MM.1S (cell line): ENCODE measurements around the gene KDM2A.

Source experiments
- EZH2 ChIP-seq: fragments of 300-600 bp; sonication (generic); optimal IDR thresholded peaks from 2 replicates; pipeline ENCODE3; 2017; ENCODE audit warnings: low read depth, mild to moderate bottlenecking, antibody characterized with exemption, low read length, mixed read lengths
- TF ChIP-seq, protein P1 (sequence below): fragments of 300-600 bp; sonication (generic); IDR thresholded peaks from 2 replicates; pipeline ENCODE4 v1.5.1; 2016; ENCODE audit warnings: antibody characterized with exemption, low read length, mixed read lengths

DNA sequence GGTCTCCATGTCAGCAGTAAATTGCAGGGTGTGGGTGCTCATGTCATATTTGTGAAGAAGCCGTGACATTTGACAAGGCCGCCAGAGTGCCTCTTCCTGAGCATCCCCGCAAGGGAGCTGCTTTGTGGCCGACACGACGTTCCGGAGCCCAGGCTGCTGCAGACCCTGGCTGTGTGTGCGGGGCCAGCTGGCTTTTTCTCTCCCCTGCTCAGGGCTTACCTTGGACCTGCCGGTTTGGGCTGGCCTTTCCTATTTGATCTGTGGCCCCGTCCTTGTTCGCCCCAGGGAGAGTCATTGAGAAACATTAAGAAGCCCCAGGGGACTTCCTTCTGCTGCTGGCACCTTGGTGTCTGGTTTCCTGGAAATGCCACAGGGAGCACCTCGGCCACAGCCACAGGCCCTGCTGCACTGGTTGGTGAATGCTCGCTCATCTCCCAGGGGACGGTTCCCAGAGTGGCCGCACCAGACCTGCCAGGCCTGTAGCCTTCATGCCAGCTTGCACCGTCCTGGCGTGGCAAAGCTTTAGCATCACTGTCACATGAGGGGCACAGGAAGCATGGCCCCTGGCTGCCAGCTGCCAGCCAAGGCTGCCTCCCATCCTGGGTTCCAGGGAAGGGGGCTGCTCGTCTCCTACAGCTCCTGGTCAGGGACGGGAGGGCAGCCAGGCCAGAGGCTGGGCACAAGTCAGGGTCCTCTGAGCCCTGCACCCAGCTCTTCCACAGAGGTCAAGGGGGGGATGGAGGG lies 152.7 kb downstream of the KDM2A start:
- TF ChIP-seq EZH2: no peak
- TF ChIP-seq, protein P1, sequence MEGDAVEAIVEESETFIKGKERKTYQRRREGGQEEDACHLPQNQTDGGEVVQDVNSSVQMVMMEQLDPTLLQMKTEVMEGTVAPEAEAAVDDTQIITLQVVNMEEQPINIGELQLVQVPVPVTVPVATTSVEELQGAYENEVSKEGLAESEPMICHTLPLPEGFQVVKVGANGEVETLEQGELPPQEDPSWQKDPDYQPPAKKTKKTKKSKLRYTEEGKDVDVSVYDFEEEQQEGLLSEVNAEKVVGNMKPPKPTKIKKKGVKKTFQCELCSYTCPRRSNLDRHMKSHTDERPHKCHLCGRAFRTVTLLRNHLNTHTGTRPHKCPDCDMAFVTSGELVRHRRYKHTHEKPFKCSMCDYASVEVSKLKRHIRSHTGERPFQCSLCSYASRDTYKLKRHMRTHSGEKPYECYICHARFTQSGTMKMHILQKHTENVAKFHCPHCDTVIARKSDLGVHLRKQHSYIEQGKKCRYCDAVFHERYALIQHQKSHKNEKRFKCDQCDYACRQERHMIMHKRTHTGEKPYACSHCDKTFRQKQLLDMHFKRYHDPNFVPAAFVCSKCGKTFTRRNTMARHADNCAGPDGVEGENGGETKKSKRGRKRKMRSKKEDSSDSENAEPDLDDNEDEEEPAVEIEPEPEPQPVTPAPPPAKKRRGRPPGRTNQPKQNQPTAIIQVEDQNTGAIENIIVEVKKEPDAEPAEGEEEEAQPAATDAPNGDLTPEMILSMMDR: no peak
